Stomach (tissue), 4 donors: ENCODE results near the gene LAMB1.

ENCODE experiments used
- CTCF ChIP-seq, 7 experiments: fragments of 450-650 bp in 4 of 7; fragments of 200-600 bp in 3 of 7; sonication (generic) in 3 of 7; IDR thresholded peaks; one replicate each; pipeline ENCODE4 v1.5.1; 2016 to 2019; ENCODE audit warnings: antibody characterized with exemption in 7 of 7, control low read depth in 2 of 7, mild to moderate bottlenecking in 1 of 7
- EP300 ChIP-seq: sonication (generic); formaldehyde crosslinking; IDR thresholded peaks from one replicate; pipeline ENCODE4 v1.6.1; 2017; ENCODE audit warnings: antibody characterized with exemption
- POLR2A ChIP-seq, 4 donors: fragments of 450-650 bp; IDR thresholded peaks; one replicate each; pipeline ENCODE4 v1.6.1; 2016; ENCODE audit warnings: antibody characterized with exemption in 4 of 4, control low read depth in 2 of 4, mild to moderate bottlenecking in 1 of 4, moderate library complexity in 1 of 4
- POLR2AphosphoS5 ChIP-seq, 3 donors: sonication (generic); formaldehyde crosslinking; IDR thresholded peaks; one replicate each; pipeline ENCODE4 v1.6.1; 2016; ENCODE audit warnings: antibody characterized with exemption in 3 of 3

- TF ChIP-seq CTCF (IDR thresholded peaks at IDR 0.05) (no peak), POLR2A (IDR thresholded peaks at IDR 0.05) (no peak), POLR2AphosphoS5 (IDR thresholded peaks at IDR 0.05) (no peak), EP300 (no peak)
Observed at GRCh38 chr7:107931740-107932515, 71.0 kb downstream of the LAMB1 start.
